GM21619 (cell line): ENCODE measurements around the gene RNASE2.
"Not testable (repeated sequence)": the region's sequence is repeated elsewhere in the genome, so short reads cannot be mapped to it uniquely, and the experiment has no call there.

Source experiments
- ATAC-seq: cut with Tn5 transposase; IDR thresholded peaks from one replicate; pipeline ENCODE4 v1.9.1; 2021; ENCODE audit not compliant: unreplicated experiment

The RNASE2 gene

GRCh38 chr14:20980906-20981305, 25.6 kb downstream of the RNASE2 start:
- no peak for ATAC-seq

- ATAC-seq: no peak
Observed at GRCh38 chr14:20982646-20983369, 27.5 kb downstream of the RNASE2 start.

DNA sequence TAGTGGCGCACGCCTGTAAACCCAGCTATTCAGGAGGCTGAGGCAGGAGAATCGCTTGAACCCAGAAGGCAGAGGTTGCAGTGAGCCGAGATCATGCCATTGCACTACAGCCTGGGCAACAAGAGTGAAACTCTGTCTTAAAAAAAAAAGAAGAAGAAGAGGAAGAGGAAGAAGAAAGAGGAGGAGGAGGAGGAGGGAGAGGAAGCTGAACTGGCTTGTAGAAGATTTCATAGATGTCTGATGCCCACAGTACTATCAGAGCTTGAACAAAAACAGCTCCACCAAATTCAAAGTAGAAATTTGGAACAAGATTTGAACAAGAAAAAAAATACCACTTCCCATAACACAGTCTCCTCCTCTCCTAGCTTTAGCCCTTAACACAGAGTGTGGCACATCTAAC, 30.4 kb downstream of the RNASE2 start:
- not testable (repeated sequence) for ATAC-seq

DNA sequence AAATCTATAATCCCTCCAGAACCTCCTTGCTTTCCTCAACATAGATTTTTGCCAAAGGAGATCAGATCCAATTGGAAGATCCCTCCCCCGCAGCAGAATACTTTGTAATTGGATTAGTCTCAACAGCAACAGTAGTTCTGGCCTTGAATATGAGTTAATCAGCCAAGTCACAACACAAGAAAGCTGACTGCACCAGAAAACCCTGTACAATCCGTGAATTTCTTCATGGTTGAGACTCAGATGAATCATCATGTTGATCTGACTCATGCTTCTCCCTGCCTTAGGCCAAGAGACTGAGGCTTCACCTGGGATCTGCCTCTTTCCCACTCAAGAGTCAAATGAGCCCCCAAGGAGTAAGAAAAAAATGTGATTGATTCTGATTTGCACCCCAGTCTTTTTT, 31.5 kb downstream of the RNASE2 start:
- ATAC-seq: no peak

DNA sequence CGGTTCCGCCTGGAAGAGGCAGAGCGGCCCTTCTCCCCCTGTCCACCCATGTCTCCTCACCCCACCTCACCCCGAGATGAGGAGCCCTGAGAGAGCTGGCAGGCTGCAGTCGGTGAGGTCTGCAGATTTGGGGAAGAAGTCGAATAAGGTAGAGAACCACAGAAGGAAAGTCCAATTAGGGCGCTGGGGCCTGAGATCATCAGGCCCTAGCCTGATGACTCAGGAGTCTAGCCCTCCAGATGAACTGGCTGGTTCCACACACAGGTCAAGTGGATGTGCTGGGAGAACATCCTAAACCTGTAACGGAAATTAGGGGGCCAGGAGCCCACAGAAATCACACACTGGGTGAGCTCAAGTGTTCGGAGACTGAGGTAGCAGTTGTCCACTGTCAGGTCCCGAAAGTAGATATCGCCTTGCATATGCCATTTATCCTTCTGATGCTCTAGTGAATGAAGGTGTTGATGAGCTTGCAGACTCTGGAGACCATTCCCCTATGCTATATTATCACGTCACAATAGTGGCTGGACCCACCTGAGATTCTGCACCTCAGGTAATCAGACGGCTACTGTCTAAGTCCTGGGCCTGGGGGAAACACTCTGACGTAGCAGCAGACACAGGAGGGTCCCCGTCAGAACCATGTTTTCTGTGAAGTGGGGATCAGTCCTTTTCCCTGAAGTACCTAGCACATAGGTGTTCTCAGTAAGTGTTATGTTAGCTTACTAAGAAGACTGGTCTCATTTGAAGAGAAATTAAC, 33.6 kb downstream of the RNASE2 start:
- no peak for ATAC-seq

DNA sequence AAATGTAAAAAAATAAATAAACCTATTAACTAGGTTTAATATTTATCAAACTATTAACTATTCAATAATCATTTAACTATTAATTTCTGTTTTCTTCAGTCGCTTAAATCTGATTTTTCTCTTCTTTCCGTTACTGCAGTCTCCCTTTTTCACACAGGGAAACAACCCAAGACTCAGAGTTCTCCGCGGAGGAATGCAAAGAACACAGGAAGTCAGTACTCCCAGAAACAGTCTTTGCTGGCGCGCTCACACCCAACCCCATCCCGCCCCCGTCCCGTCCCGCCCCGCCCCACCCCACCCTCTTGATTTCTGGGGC, 34.1 kb downstream of the RNASE2 start:
- ATAC-seq: no peak

DNA sequence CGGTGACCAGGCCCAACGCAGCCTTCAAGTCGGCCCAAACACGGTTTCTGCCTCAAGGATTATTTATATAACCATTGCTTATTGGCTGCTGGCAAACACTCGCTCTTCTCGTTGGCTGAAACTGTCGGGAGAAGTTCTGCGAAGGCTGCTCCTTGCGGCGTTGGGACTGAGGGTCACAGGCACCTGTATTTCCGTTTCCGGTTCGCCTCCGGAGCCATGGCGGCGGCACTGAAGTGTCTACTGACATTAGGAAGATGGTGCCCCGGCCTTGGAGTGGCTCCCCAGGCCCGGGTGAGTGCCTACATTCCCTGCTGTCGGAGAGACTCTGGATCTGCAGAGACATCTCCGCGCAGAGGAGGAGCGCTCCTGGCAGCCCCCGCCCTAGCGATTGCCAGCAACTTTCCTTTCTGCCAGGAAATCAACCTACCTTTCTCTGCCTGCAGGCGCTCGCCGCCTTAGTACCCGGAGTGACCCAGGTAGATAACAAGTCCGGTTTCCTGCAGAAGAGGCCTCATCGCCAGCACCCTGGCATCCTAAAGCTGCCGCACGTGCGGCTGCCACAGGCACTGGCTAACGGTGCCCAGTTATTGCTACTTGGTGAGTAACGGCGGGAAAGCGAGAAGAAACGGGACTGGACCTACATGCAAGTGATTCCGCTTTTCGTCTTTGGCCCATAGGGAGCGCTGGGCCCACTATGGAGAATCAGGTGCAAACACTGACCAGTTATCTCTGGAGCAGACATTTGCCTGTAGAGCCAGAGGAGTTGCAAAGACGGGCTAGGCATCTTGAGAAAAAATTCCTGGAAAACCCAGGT, 34.7 kb downstream of the RNASE2 start, which contains the start of gene METTL17:
Gene METTL17, plus strand, starts transcription at position 194 of the 814 bp plus-strand sequence. Its CDS starts 23 bp downstream, at position 217.
- ATAC-seq: peak; percentile 94

DNA sequence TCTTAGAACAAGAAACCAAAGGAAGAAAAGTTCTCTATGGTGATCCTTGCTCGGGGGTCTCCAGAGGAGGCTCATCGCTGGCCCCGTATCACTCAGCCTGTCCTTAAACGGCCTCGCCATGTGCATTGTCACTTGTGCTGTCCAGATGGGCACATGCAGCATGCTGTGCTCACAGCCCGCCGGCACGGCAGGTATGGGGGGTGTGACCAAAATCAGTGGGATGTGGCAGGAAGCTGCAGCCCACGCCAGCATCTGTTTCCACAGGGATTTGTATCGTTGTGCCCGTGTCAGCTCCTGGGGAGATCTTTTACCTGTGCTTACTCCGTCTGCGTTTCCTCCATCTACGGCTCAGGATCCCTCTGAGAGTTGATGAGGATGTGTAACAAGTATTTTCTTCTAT, 41.2 kb downstream of the RNASE2 start:
- no peak for ATAC-seq

GRCh38 chr14:20997115-20997514, 41.8 kb downstream of the RNASE2 start:
- ATAC-seq: no peak

DNA sequence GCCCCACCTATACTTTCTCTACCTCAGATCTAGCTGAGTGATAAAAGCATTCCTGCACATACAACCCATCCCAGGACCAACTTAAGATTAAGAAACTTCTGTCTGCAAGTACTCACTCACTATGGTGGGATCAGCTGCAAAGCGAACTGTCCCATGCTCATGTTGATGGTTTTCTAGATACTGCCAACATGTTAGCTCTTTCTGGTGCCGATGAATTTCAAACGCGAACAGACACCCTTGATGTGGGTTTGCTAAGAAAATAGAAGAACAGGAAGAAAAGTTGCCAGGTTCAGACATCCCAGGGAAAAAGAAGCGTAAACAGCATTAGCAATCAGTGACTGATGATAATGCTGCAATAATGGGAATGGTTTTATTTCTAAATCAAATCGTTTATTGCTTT, 42.3 kb downstream of the RNASE2 start:
- no peak for ATAC-seq

DNA sequence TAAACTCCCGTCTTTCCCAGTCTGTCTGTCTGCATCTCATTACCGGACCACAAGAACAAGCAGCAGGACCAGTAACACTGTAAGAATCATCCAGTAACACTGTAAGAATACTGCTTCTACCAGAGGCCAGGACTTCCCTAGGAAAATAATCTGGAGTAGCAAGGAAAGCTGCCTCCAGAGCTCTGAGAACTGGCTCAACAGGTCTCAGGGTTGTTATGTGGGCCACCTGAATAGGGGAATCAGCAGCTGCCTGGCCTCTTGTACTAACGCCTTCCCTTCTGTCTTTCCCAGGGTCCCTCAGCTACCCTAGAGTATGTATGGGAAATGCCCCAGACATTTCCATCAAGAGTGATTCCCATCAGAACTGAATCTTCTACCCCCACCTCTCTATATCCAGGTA, 42.9 kb downstream of the RNASE2 start:
- no peak for ATAC-seq

DNA sequence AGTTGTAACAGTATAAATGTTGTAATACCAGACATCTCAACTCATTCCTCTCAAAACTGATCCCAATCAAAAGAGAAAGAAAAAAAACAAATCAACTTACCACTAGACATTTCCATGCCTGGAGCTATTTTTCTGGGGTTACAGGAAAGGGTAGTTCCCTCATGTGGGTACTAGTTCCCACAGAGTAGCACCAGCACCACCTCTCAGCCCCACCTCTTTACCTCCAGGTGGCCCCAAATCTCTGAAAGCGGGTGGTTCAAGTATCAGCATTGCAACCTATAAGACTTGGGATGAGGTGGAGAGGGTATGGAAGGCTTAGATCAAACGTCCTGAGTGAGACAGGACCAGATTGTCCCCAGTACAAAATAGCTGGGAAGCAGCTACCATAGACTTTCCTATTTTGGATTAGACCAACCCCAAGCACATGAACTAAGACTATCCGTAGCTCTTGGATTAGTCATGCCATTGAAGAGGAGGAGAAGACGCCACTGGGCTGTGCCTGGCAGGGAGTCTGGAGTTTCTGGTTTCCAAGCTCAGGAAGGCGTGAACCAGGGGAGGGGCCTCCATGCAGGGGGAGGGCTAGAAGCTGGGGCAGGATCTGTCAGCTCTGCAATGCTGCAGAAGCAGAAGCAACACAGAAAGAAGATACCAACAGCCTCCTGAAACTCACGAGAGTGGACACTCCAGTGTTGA, 43.5 kb downstream of the RNASE2 start, which contains the start of gene SLC39A2:
Gene SLC39A2, plus strand, starts transcription at position 620 of the 693 bp plus-strand sequence. CDS start 154 bp downstream, outside the sequence.
- ATAC-seq: no peak

- ATAC-seq: no peak
Observed at GRCh38 chr14:20999591-20999990, 44.3 kb downstream of the RNASE2 start.

GRCh38 chr14:21001218-21001617, 45.9 kb downstream of the RNASE2 start:
- ATAC-seq: no peak

GRCh38 chr14:21003788-21004346, 48.6 kb downstream of the RNASE2 start:
- no peak for ATAC-seq
